HUES64 (cell line): Measurements from ENCODE around the gene MRTO4.
"Not testable (repeated sequence)": the region's sequence is repeated elsewhere in the genome, so short reads cannot be mapped to it uniquely, and the experiment has no call there.

Experiments
- H3K27ac ChIP-seq: 2 replicates; pipeline ENCODE4 v1.7.0; 2013; ENCODE audit warnings: low read depth, low read length, inconsistent platforms
- H3K27me3 ChIP-seq: 2 replicates; pipeline ENCODE4 v1.6.1; 2013; ENCODE audit warnings: mild to moderate bottlenecking, low read length; ENCODE audit not compliant: insufficient read depth
- H3K36me3 ChIP-seq: 2 replicates; pipeline ENCODE4 v1.6.1; 2013; ENCODE audit warnings: mild to moderate bottlenecking, low read length; ENCODE audit not compliant: insufficient read depth
- H3K4me1 ChIP-seq: 2 replicates; pipeline ENCODE4 v1.6.1; 2013; ENCODE audit warnings: mild to moderate bottlenecking, low read length, moderate library complexity; ENCODE audit not compliant: insufficient read depth
- H3K4me3 ChIP-seq: 2 replicates; pipeline ENCODE4 v1.5.1; 2013; ENCODE audit warnings: mild to moderate bottlenecking, low read length, moderate library complexity
- H3K9ac ChIP-seq: 2 replicates; pipeline ENCODE4 v1.6.1; 2013; ENCODE audit warnings: mild to moderate bottlenecking, low read depth, low read length
- H3K9me3 ChIP-seq: 2 replicates; pipeline ENCODE4 v1.6.1; 2013; ENCODE audit warnings: low read depth, low read length; ENCODE audit not compliant: insufficient read depth
- WGBS: fragments of 150-250, 120-280 bp; methylation state at CpG from one replicate; pipeline ENCODE4 v1.1.7; 2013; ENCODE audit warnings: missing lambda C conversion rate; 5-methylcytosine and 5-hydroxymethylcytosine counted together

The MRTO4 gene

GRCh38 chr1:19283891-19284290, 32.3 kb downstream of the MRTO4 start:
- no peaks in the 10 kb centered on the region for H3K4me1 ChIP-seq
- no peaks in the 10 kb centered on the region for H3K36me3 ChIP-seq
- H3K9ac ChIP-seq = no peak overlapping the region
- H3K4me3 ChIP-seq = no peak overlapping the region
- peaks cover 15% of the 10 kb centered on the region for H3K27me3 ChIP-seq
- 95% methylated on average over 9 of the region's 9 CpGs for WGBS
- no peak overlapping the region for H3K27ac ChIP-seq
- H3K9me3 ChIP-seq = no peaks in the 10 kb centered on the region

GRCh38 chr1:19284881-19285280, 33.3 kb downstream of the MRTO4 start:
- Histone ChIP-seq H3K9ac (no peak overlapping the region), H3K36me3 (no peaks in the 10 kb centered on the region), H3K4me3 (no peak overlapping the region), H3K9me3 (no peaks in the 10 kb centered on the region), H3K27ac (no peak overlapping the region), H3K4me1 (no peaks in the 10 kb centered on the region), H3K27me3 (peaks cover 25% of the 10 kb centered on the region)
- 85% methylated on average over 7 of the region's 8 CpGs for WGBS

GRCh38 chr1:19285366-19285765, 33.8 kb downstream of the MRTO4 start:
- H3K36me3 ChIP-seq, H3K9me3 ChIP-seq, H3K4me3 ChIP-seq, H3K4me1 ChIP-seq, H3K27ac ChIP-seq, H3K9ac ChIP-seq: not testable (repeated sequence)
- peaks cover 30% of the 10 kb centered on the region for H3K27me3 ChIP-seq
- 95% methylated on average over 3 of the region's 3 CpGs for WGBS

GRCh38 chr1:19285807-19286206, 34.2 kb downstream of the MRTO4 start:
- H3K9me3 ChIP-seq, H3K4me1 ChIP-seq, H3K36me3 ChIP-seq, H3K9ac ChIP-seq, H3K4me3 ChIP-seq, H3K27ac ChIP-seq: not testable (repeated sequence)
- WGBS = 79% methylated on average over 3 of the region's 3 CpGs
- peaks cover 32% of the 10 kb centered on the region for H3K27me3 ChIP-seq

- WGBS = 92% methylated on average over 13 of the region's 13 CpGs
- no peak overlapping the region for H3K27ac ChIP-seq
- no peaks in the 10 kb centered on the region; the same call in 1 of the 2 replicates for H3K9me3 ChIP-seq
- H3K9ac ChIP-seq = no peak overlapping the region
- no peaks in the 10 kb centered on the region for H3K36me3 ChIP-seq
- H3K4me1 ChIP-seq = no peaks in the 10 kb centered on the region
- H3K4me3 ChIP-seq = no peak overlapping the region
- H3K27me3 ChIP-seq = peaks cover 32% of the 10 kb centered on the region
These were observed 36.0 kb downstream of the MRTO4 start for GRCh38 chr1:19287436-19288185.

GRCh38 chr1:19288324-19289241, 37.0 kb downstream of the MRTO4 start, which contains the start of gene AKR7A3:
AKR7A3 (minus strand) TSS chr1:19288770; CDS start chr1:19288709, 61 bp downstream.
- not testable (repeated sequence) for H3K4me1 ChIP-seq, H3K9me3 ChIP-seq, H3K27ac ChIP-seq, H3K9ac ChIP-seq, H3K36me3 ChIP-seq
- 21% methylated on average over 63 of the region's 82 CpGs for WGBS
- peak within 1 kb of the TSS; percentile 62 for H3K4me3 ChIP-seq
- H3K27me3 ChIP-seq = peaks cover 32% of the 10 kb centered on the region

- Histone ChIP-seq H3K4me1 (no peaks in the 10 kb centered on the region), H3K36me3 (no peaks in the 10 kb centered on the region), H3K4me3 (peak overlapping the region; percentile 62), H3K27ac (no peak overlapping the region), H3K27me3 (peaks cover 32% of the 10 kb centered on the region), H3K9ac (no peak overlapping the region), H3K9me3 (peaks cover 11% of the 10 kb centered on the region; the same call in 1 of the 2 replicates)
- WGBS = 64% methylated on average over 2 of the region's 2 CpGs
These were observed 37.6 kb downstream of the MRTO4 start for GRCh38 chr1:19289244-19289643.

GRCh38 chr1:19294638-19295037, 43.0 kb downstream of the MRTO4 start:
- Histone ChIP-seq H3K4me1 (no peaks in the 10 kb centered on the region), H3K4me3 (no peak overlapping the region), H3K9ac (no peak overlapping the region), H3K27me3 (peaks cover 9% of the 10 kb centered on the region), H3K36me3 (peaks cover 5% of the 10 kb centered on the region; the same call in 1 of the 2 replicates), H3K27ac (no peak overlapping the region), H3K9me3 (peaks cover 28% of the 10 kb centered on the region)
- WGBS = 94% methylated on average over 2 of the region's 2 CpGs

- 99% methylated on average over 2 of the region's 2 CpGs for WGBS
- H3K4me3 ChIP-seq = no peak overlapping the region
- H3K27ac ChIP-seq = no peak overlapping the region
- no peaks in the 10 kb centered on the region for H3K4me1 ChIP-seq
- H3K36me3 ChIP-seq = peaks cover 30% of the 10 kb centered on the region
- H3K27me3 ChIP-seq = no peaks in the 10 kb centered on the region
- no peak overlapping the region for H3K9ac ChIP-seq
- peaks cover 8% of the 10 kb centered on the region for H3K9me3 ChIP-seq
These were observed 48.6 kb downstream of the MRTO4 start for GRCh38 chr1:19300211-19300610.

- H3K27ac ChIP-seq, H3K4me1 ChIP-seq, H3K9me3 ChIP-seq, H3K9ac ChIP-seq, H3K27me3 ChIP-seq, H3K4me3 ChIP-seq: not testable (repeated sequence)
- peaks cover 66% of the 10 kb centered on the region for H3K36me3 ChIP-seq
- WGBS = 98% methylated on average over 8 of the region's 10 CpGs
These were observed 52.5 kb downstream of the MRTO4 start for GRCh38 chr1:19304081-19304480.

GRCh38 chr1:19305880-19306279, 54.3 kb downstream of the MRTO4 start:
- H3K9ac ChIP-seq = no peak overlapping the region
- H3K36me3 ChIP-seq = peaks cover 66% of the 10 kb centered on the region
- H3K27me3 ChIP-seq = no peaks in the 10 kb centered on the region
- 94% methylated on average over 11 of the region's 11 CpGs for WGBS
- no peak overlapping the region for H3K4me3 ChIP-seq
- no peaks in the 10 kb centered on the region for H3K4me1 ChIP-seq
- no peaks in the 10 kb centered on the region for H3K9me3 ChIP-seq
- H3K27ac ChIP-seq = no peak overlapping the region
